ENCODE results near the gene RAP2B. TPM values are rescaled to one million over a fixed set of nuclear protein-coding genes. Genes with fewer than 3 reads are reported as not detected.

RAP2B gene
- total RNA-seq, 4 donors from 2014 or later: 1.8 to 20.5 (median 8.6) TPM

GRCh38 chr3:153171918-153172317, 9.9 kb downstream of the RAP2B start:
- no peaks in the 10 kb centered on the region for H3K4me1 ChIP-seq
- intact Hi-C loops (cut with DNase I; ENCODE audit: low total_unique reads): no loop called here
- H3K36me3 ChIP-seq: no peaks in the 10 kb centered on the region
- no peak overlapping the region for H3K27ac ChIP-seq
- no peaks in the 10 kb centered on the region for H3K27me3 ChIP-seq
- DNase-seq: no peak
- H3K4me3 ChIP-seq: no peak overlapping the region
- TF ChIP-seq POLR2A (IDR thresholded peaks at IDR 0.05) (no peak), CTCF (IDR thresholded peaks at IDR 0.05) (no peak)
- H3K9me3 ChIP-seq: no peaks in the 10 kb centered on the region

- Histone ChIP-seq H3K27me3 (no peaks in the 10 kb centered on the region), H3K9me3 (no peaks in the 10 kb centered on the region), H3K36me3 (no peaks in the 10 kb centered on the region), H3K4me1 (no peaks in the 10 kb centered on the region), H3K27ac (no peak overlapping the region), H3K4me3 (no peak overlapping the region)
- no peak for DNase-seq
- TF ChIP-seq POLR2A (IDR thresholded peaks at IDR 0.05): no peak
- no peak for TF ChIP-seq CTCF (IDR thresholded peaks at IDR 0.05)
- intact Hi-C loops (cut with DNase I; ENCODE audit: low total_unique reads): no loop called here
Measured at GRCh38 chr3:153172796-153173757, 11.1 kb downstream of the RAP2B start.

- Histone ChIP-seq H3K27me3 (no peaks in the 10 kb centered on the region), H3K36me3 (no peaks in the 10 kb centered on the region), H3K27ac (no peak overlapping the region), H3K4me3 (no peak overlapping the region), H3K4me1 (no peaks in the 10 kb centered on the region), H3K9me3 (no peaks in the 10 kb centered on the region)
- DNase-seq: no peak
- intact Hi-C loops (cut with DNase I; ENCODE audit: low total_unique reads): no loop called here
- no peak for TF ChIP-seq POLR2A (IDR thresholded peaks at IDR 0.05)
- TF ChIP-seq CTCF (IDR thresholded peaks at IDR 0.05): no peak
Measured at GRCh38 chr3:153173758-153174516, 11.9 kb downstream of the RAP2B start.

GRCh38 chr3:153176197-153176596, 14.2 kb downstream of the RAP2B start:
- Histone ChIP-seq H3K9me3 (no peaks in the 10 kb centered on the region), H3K36me3 (no peaks in the 10 kb centered on the region), H3K27me3 (no peaks in the 10 kb centered on the region), H3K4me1 (no peaks in the 10 kb centered on the region), H3K4me3 (no peak overlapping the region), H3K27ac (no peak overlapping the region)
- no peak for DNase-seq
- TF ChIP-seq CTCF (IDR thresholded peaks at IDR 0.05): no peak
- no peak for TF ChIP-seq POLR2A (IDR thresholded peaks at IDR 0.05)
- intact Hi-C loops (cut with DNase I; ENCODE audit: low total_unique reads): no loop called here
